Colonic mucosa (tissue), 4 donors: Measurements from ENCODE around the gene EFHB. TPM values are rescaled to one million over a fixed set of nuclear protein-coding genes. Genes with fewer than 3 reads are reported as not detected.

Experiments used
- DNase-seq: peaks from one replicate; pipeline ENCODE4 v3.0.0-alpha.2; 2020
- H3K27ac ChIP-seq: fragments of 200-600 bp; one replicate; pipeline ENCODE4 v1.8.0; 2021
- H3K27me3 ChIP-seq: fragments of 200-600 bp; one replicate; pipeline ENCODE4 v1.8.0; 2021
- H3K36me3 ChIP-seq: fragments of 200-600 bp; one replicate; pipeline ENCODE4 v1.8.0; 2021
- H3K4me1 ChIP-seq: fragments of 200-600 bp; one replicate; pipeline ENCODE4 v1.8.0; 2021; ENCODE audit warnings: mild to moderate bottlenecking
- H3K4me3 ChIP-seq: fragments of 200-600 bp; one replicate; pipeline ENCODE4 v1.8.0; 2021
- H3K9ac ChIP-seq, 2 donors: one replicate each; pipeline ENCODE4 v1.7.0; 2013; ENCODE audit warnings: control low read depth in 2 of 2, low read depth in 2 of 2, low read length in 2 of 2
- H3K9me3 ChIP-seq: fragments of 200-600 bp; one replicate; pipeline ENCODE4 v1.8.0; 2021
- intact Hi-C: fragments of 100-400 bp; cut with DNase I; formaldehyde crosslinking; loops from one replicate; pipeline ENCODE4 v1.14.1; 2022
- total RNA-seq, 2 donors: library from RNA; stranded (reverse); fragmentation: NEBNext Ultra II Directional in 1 of 2; extraction: Animal tissue kit (Norgen Biotek cat#: 25700) in 1 of 2; gene quantifications; one replicate each; pipeline ENCODE4 v1.2.1, GENCODE V29; 2021
- TF ChIP-seq, protein P1 (sequence below): fragments of 200-600 bp; IDR thresholded peaks from one replicate; pipeline ENCODE4 v1.8.0; 2022; ENCODE audit warnings: antibody characterized with exemption, mild to moderate bottlenecking
- donor health status: healthy.
- donor health status: DM: no; HTN: no; CAD: no.
- donor health status: DM: no; HTN: no; CAD: no.

EFHB gene
- total RNA-seq, 2 donors from 2014 or later = 1.7 TPM; not detected in 1

- no peak overlapping the region for H3K9ac ChIP-seq
- H3K4me3 ChIP-seq = no peak overlapping the region
- no peaks in the 10 kb centered on the region for H3K27me3 ChIP-seq
- H3K9me3 ChIP-seq = no peaks in the 10 kb centered on the region
- no peaks in the 10 kb centered on the region for H3K4me1 ChIP-seq
- no peaks in the 10 kb centered on the region for H3K36me3 ChIP-seq
- H3K27ac ChIP-seq = no peak overlapping the region
- DNase-seq = no peak
- TF ChIP-seq, protein P1, sequence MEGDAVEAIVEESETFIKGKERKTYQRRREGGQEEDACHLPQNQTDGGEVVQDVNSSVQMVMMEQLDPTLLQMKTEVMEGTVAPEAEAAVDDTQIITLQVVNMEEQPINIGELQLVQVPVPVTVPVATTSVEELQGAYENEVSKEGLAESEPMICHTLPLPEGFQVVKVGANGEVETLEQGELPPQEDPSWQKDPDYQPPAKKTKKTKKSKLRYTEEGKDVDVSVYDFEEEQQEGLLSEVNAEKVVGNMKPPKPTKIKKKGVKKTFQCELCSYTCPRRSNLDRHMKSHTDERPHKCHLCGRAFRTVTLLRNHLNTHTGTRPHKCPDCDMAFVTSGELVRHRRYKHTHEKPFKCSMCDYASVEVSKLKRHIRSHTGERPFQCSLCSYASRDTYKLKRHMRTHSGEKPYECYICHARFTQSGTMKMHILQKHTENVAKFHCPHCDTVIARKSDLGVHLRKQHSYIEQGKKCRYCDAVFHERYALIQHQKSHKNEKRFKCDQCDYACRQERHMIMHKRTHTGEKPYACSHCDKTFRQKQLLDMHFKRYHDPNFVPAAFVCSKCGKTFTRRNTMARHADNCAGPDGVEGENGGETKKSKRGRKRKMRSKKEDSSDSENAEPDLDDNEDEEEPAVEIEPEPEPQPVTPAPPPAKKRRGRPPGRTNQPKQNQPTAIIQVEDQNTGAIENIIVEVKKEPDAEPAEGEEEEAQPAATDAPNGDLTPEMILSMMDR = no peak
- intact Hi-C loops = no loop called here
Measured at GRCh38 chr3:19931180-19931692, 2.8 kb downstream of the EFHB start.

- no peak for DNase-seq
- H3K27ac ChIP-seq = no peak overlapping the region
- no peak overlapping the region for H3K9ac ChIP-seq
- H3K9me3 ChIP-seq = no peaks in the 10 kb centered on the region
- intact Hi-C loops = no loop called here
- H3K36me3 ChIP-seq = no peaks in the 10 kb centered on the region
- H3K4me1 ChIP-seq = no peaks in the 10 kb centered on the region
- TF ChIP-seq, protein P1 = no peak
- H3K27me3 ChIP-seq = no peaks in the 10 kb centered on the region
- no peak overlapping the region for H3K4me3 ChIP-seq
Measured at GRCh38 chr3:19920401-19921080, 13.5 kb downstream of the EFHB start.

DNA sequence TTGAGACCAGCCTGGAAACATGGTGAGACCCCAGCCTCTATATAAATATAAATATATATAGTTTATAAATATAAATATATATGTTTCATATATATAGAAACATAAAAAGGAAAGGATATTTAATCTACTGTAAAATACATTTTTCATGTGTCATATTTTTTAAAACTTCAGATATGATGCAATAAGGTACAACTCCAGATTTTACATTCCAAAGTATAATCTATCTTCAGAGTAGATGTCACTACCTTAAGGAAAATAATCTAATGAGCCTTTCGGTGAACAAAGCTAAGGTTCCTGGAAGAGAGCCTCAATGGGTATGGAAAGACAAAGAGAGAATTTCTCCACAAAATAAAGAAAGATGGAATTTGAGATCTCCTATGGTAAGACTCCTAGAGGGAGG lies 16.9 kb downstream of the EFHB start:
- Histone ChIP-seq H3K27ac (no peak overlapping the region), H3K4me3 (no peak overlapping the region), H3K9ac (no peak overlapping the region), H3K9me3 (no peaks in the 10 kb centered on the region), H3K4me1 (no peaks in the 10 kb centered on the region), H3K36me3 (no peaks in the 10 kb centered on the region), H3K27me3 (no peaks in the 10 kb centered on the region)
- intact Hi-C loops = no loop called here
- no peak for DNase-seq
- TF ChIP-seq, protein P1 = no peak

- H3K9me3 ChIP-seq = no peaks in the 10 kb centered on the region
- H3K27me3 ChIP-seq = no peaks in the 10 kb centered on the region
- intact Hi-C loops = no loop called here
- H3K4me1 ChIP-seq = no peaks in the 10 kb centered on the region
- no peak for DNase-seq
- TF ChIP-seq, protein P1 = no peak
- no peak overlapping the region for H3K27ac ChIP-seq
- H3K9ac ChIP-seq = no peak overlapping the region
- no peaks in the 10 kb centered on the region for H3K36me3 ChIP-seq
- no peak overlapping the region for H3K4me3 ChIP-seq
Measured at GRCh38 chr3:19911452-19911851, 22.6 kb downstream of the EFHB start.

DNA sequence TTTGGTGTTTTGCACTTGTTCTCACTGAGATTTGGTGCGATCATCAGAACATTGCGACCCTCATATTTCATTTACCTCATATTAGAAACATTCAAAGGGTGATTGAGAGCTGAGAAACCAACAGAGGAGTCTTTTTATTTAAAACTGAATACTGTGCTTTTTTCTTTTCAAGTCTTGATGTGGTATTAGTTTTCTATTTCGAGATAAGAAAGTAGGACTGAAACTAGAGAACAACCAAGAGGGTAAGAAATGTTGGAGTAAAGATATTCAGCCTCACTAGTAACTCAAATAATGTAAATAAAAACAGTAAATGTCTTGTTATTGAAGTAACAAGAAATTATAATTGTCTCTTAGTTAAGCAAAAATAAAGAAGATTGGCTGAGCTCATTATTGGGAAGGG lies 26.5 kb downstream of the EFHB start:
- intact Hi-C loops = no loop called here
- no peaks in the 10 kb centered on the region for H3K36me3 ChIP-seq
- H3K27me3 ChIP-seq = no peaks in the 10 kb centered on the region
- H3K27ac ChIP-seq = no peak overlapping the region
- TF ChIP-seq, protein P1 = no peak
- DNase-seq = no peak
- H3K9me3 ChIP-seq = no peaks in the 10 kb centered on the region
- no peaks in the 10 kb centered on the region for H3K4me1 ChIP-seq
- H3K4me3 ChIP-seq = no peak overlapping the region
- H3K9ac ChIP-seq = no peak overlapping the region
